Calu3 (cell line): Measurements from ENCODE around the gene CCT2. TPM values are rescaled to one million over a fixed set of nuclear protein-coding genes. Genes with fewer than 3 reads are reported as not detected.
A peak's percentile ranks its signal among the peaks of the same experiment; 100 is the strongest.

Experiments
- BruUV-seq: library from RNA; stranded (reverse); fragments of 400-500 nt; replicated peaks from 2 replicates; lab custom pipeline; 2021; lab: Mats Ljungman, UMichigan
- CTCF ChIA-PET: fragments of 300-600 bp; sonication (Branson Sonifier 250); formaldehyde crosslinking; loops from one replicate; lab custom pipeline; 2022; ENCODE audit warnings: antibody characterized with exemption; lab: Charles Lee
- DNase-seq: peaks from one replicate; pipeline ENCODE4 v3.0.0; 2022
- H3K27ac Mint-ChIP-seq: one replicate; pipeline ENCODE4 v1.8.0; 2022; ENCODE audit warnings: mixed read lengths; ENCODE audit not compliant: unreplicated experiment
- H3K27me3 Mint-ChIP-seq: one replicate; pipeline ENCODE4 v1.8.0; 2022; ENCODE audit warnings: mixed read lengths; ENCODE audit not compliant: unreplicated experiment
- H3K36me3 Mint-ChIP-seq: one replicate; pipeline ENCODE4 v1.8.0; 2022; ENCODE audit warnings: mild to moderate bottlenecking, moderate library complexity, mixed read lengths; ENCODE audit not compliant: insufficient read depth, unreplicated experiment
- H3K4me1 Mint-ChIP-seq: one replicate; pipeline ENCODE4 v1.8.0; 2022; ENCODE audit warnings: mild to moderate bottlenecking, low read depth, mixed read lengths; ENCODE audit not compliant: unreplicated experiment
- H3K4me3 Mint-ChIP-seq: one replicate; pipeline ENCODE4 v1.8.0; 2022; ENCODE audit warnings: mild to moderate bottlenecking, low read depth, moderate library complexity, mixed read lengths; ENCODE audit not compliant: unreplicated experiment
- H3K9me3 Mint-ChIP-seq: one replicate; pipeline ENCODE4 v1.8.0; 2022; ENCODE audit warnings: low read depth, mixed read lengths; ENCODE audit not compliant: unreplicated experiment
- intact Hi-C: fragments of 100-400 bp; cut with micrococcal nuclease; formaldehyde crosslinking; loops from one replicate; pipeline ENCODE4 v1.10.0; 2022; ENCODE audit not compliant: unreplicated experiment
- total RNA-seq: library from RNA; stranded (reverse); gene quantifications from 2 replicates; pipeline ENCODE4 v1.2.3, GENCODE V29; 2022
- TF ChIP-seq, protein P1 (sequence below): fragments of 200-600 bp; IDR thresholded peaks from one replicate; pipeline ENCODE4 v1.8.0; 2022; ENCODE audit warnings: antibody characterized with exemption; ENCODE audit not compliant: unreplicated experiment

CCT2 gene
- total RNA-seq, 1 experiment from 2014 or later = 410 TPM

DNA sequence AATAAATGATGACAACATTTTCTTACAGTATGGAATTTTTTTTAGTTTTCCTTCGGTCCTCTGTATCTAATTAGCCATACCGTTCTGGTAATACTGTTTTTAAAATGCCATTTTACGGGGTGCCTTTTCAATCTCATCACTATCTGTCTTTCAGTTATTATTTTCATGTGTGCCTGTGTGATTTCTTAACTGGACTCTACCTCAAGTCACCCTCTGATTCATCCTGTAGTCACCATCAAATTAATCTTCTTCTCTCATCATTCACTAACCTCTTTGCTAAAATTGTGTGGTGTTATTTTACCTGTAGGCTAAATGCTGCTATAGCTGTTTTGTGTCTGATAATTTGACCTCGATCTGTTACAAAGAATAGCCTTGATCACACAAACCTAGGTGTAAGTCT, 16.0 kb upstream of the CCT2 start:
- DNase-seq = no peak
- no peaks in the 10 kb centered on the region for H3K27me3 Mint-ChIP-seq
- H3K4me1 Mint-ChIP-seq = peaks cover 14% of the 10 kb centered on the region
- intact Hi-C loops = no loop called here
- H3K4me3 Mint-ChIP-seq = no peak overlapping the region
- CTCF ChIA-PET = interaction anchor here (0.8 to 1.1 kb wide), 3 partner anchors 15 to 16 kb away, joined by 3 read pairs; partner anchors contain the start of gene CCT2
- no peak overlapping the region for H3K27ac Mint-ChIP-seq
- TF ChIP-seq, protein P1, sequence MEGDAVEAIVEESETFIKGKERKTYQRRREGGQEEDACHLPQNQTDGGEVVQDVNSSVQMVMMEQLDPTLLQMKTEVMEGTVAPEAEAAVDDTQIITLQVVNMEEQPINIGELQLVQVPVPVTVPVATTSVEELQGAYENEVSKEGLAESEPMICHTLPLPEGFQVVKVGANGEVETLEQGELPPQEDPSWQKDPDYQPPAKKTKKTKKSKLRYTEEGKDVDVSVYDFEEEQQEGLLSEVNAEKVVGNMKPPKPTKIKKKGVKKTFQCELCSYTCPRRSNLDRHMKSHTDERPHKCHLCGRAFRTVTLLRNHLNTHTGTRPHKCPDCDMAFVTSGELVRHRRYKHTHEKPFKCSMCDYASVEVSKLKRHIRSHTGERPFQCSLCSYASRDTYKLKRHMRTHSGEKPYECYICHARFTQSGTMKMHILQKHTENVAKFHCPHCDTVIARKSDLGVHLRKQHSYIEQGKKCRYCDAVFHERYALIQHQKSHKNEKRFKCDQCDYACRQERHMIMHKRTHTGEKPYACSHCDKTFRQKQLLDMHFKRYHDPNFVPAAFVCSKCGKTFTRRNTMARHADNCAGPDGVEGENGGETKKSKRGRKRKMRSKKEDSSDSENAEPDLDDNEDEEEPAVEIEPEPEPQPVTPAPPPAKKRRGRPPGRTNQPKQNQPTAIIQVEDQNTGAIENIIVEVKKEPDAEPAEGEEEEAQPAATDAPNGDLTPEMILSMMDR = no peak
- BruUV-seq = no TSS peak
- H3K9me3 Mint-ChIP-seq = no peaks in the 10 kb centered on the region
- H3K36me3 Mint-ChIP-seq = peaks cover 16% of the 10 kb centered on the region

- no peak overlapping the region for H3K27ac Mint-ChIP-seq
- no peaks in the 10 kb centered on the region for H3K9me3 Mint-ChIP-seq
- no peak overlapping the region for H3K4me3 Mint-ChIP-seq
- intact Hi-C loops = loop anchor here (1.0 to 2.0 kb wide), 4 partner anchors 155 to 279 kb away; no protein-coding TSS in a partner anchor
- DNase-seq = no peak
- no peaks in the 10 kb centered on the region for H3K27me3 Mint-ChIP-seq
- TF ChIP-seq, protein P1 = no peak
- peaks cover 14% of the 10 kb centered on the region for H3K4me1 Mint-ChIP-seq
- CTCF ChIA-PET = interaction anchor here (0.9 to 2.2 kb wide), 7 partner anchors 15 to 279 kb away, joined by 3 to 13 read pairs (median 4); partner anchors contain the start of genes CCT2 and FRS2
- peaks cover 21% of the 10 kb centered on the region for H3K36me3 Mint-ChIP-seq
- BruUV-seq = no TSS peak
Observed at GRCh38 chr12:69570000-69570516, 15.2 kb upstream of the CCT2 start.

DNA sequence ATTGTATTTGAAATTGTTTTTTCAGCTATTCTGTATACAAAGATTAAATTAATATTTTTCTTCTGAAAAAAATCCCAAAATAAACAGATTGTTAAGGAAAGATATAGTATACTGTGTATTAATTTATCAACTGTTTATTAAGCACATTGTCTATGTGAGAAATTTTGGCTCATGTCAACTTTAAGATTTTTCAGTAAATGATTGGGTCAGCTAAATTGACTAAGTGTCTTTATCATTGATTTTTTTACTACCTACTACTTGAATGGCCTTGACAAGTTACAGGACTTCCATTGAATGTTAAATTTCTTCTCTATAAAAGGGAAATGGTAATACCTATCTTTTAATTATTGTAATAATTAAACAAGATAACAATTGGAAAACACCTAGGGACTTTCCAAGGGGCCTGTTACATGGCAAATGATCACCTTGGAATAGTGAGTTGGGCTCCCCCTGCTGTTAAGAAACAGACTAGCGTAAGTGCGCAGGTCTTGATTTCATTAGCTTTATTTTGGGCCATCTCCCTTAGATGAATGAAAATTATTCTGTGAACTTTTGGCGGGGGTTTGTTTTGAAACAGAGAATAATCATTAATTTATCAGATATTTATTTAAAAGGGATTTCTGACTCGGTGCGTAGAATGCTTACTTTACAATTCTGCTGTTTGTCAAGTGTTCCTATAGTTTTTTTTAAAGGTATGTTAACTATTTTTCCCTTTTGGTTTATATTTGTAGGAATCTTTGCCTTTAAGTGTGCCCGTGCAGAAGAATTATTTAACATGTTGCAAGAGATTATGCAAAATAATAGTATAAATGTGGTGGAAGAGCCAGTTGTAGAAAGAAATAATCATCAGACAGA, 14.5 kb upstream of the CCT2 start:
- peak; percentile 68 for DNase-seq
- H3K9me3 Mint-ChIP-seq = no peaks in the 10 kb centered on the region
- H3K4me1 Mint-ChIP-seq = peaks cover 14% of the 10 kb centered on the region
- H3K4me3 Mint-ChIP-seq = no peak overlapping the region
- TF ChIP-seq, protein P1 = peak; percentile 57
- H3K36me3 Mint-ChIP-seq = peaks cover 24% of the 10 kb centered on the region
- intact Hi-C loops = loop anchor here (1.0 to 2.0 kb wide), 5 partner anchors 99 to 280 kb away; no protein-coding TSS in a partner anchor
- no peak overlapping the region for H3K27ac Mint-ChIP-seq
- CTCF ChIA-PET = interaction anchor here (0.5 to 2.2 kb wide), 12 partner anchors 8 to 280 kb away, joined by 3 to 13 read pairs (median 4); partner anchors contain the start of genes CCT2 and FRS2
- BruUV-seq = no TSS peak
- H3K27me3 Mint-ChIP-seq = no peaks in the 10 kb centered on the region

- intact Hi-C loops = no loop called here
Observed at GRCh38 chr12:69575346-69575745, 9.9 kb upstream of the CCT2 start.

More at GRCh38 chr12:69575346-69575745, 9.9 kb upstream of the CCT2 start:
- no TSS peak for BruUV-seq
- Mint-ChIP-seq H3K9me3 (no peaks in the 10 kb centered on the region), H3K4me3 (no peak overlapping the region), H3K27ac (no peak overlapping the region), H3K4me1 (peaks cover 4% of the 10 kb centered on the region), H3K36me3 (peaks cover 26% of the 10 kb centered on the region), H3K27me3 (no peaks in the 10 kb centered on the region)
- TF ChIP-seq, protein P1 = no peak
- DNase-seq = no peak
- CTCF ChIA-PET = interaction anchor here (1.7 kb wide), 1 partner anchor 105 kb away, joined by 8 read pairs; the partner anchor contains the start of gene FRS2
